Gastroesophageal sphincter (tissue), 4 donors: ENCODE results near the gene ZNF521. TPM values are rescaled to one million over a fixed set of nuclear protein-coding genes. Genes with fewer than 3 reads are reported as not detected.

Source experiments
- ATAC-seq: fragments of 150-250 bp; one replicate; pipeline ENCODE4 v1.9.1; 2016; ENCODE audit warnings: mild to moderate bottlenecking, moderate library complexity
- H3K27ac ChIP-seq, 4 donors: fragments of 200-600 bp; sonication (generic) in 3 of 4; 1 replicate in 3 of 4; 2 replicates in 1 of 4; pipeline ENCODE4 v1.5.1; 2016 to 2019
- H3K27me3 ChIP-seq: fragments of 200-600 bp; sonication (generic); one replicate; pipeline ENCODE4 v1.5.1; 2019
- H3K36me3 ChIP-seq, 2 donors: fragments of 200-600 bp; sonication (generic); one replicate each; pipeline ENCODE4 v1.5.1; 2019; ENCODE audit warnings: control low read depth in 1 of 2
- H3K4me1 ChIP-seq, 3 donors: fragments of 200-600 bp; sonication (generic); 1 replicate in 2 of 3; 2 replicates in 1 of 3; pipeline ENCODE4 v1.5.1; 2016 to 2019; ENCODE audit warnings: control low read depth in 2 of 3
- H3K4me3 ChIP-seq, 2 donors: fragments of 200-600 bp; sonication (generic); one replicate each; pipeline ENCODE4 v1.5.1; 2019; ENCODE audit warnings: mild to moderate bottlenecking in 1 of 2, moderate library complexity in 1 of 2
- H3K9me3 ChIP-seq, 3 donors: fragments of 200-600 bp; sonication (generic); one replicate each; pipeline ENCODE4 v1.5.1; 2017 to 2019; ENCODE audit warnings: control low read depth in 2 of 3
- CTCF ChIP-seq, 4 experiments: fragments of 200-600 bp in 2 of 4; fragments of 450-650 bp in 2 of 4; sonication (generic) in 1 of 4; IDR thresholded peaks; one replicate each; pipeline ENCODE4 v1.5.1; 2017 to 2019; ENCODE audit warnings: antibody characterized with exemption in 4 of 4, mild to moderate bottlenecking in 2 of 4, moderate library complexity in 2 of 4
- EP300 ChIP-seq: sonication (generic); formaldehyde crosslinking; IDR thresholded peaks from one replicate; pipeline ENCODE4 v1.6.1; 2017; ENCODE audit warnings: antibody characterized with exemption, mild to moderate bottlenecking
- POLR2A ChIP-seq, 2 donors: fragments of 450-650 bp; IDR thresholded peaks; one replicate each; pipeline ENCODE4 v1.6.1; 2017; ENCODE audit warnings: antibody characterized with exemption in 2 of 2, mild to moderate bottlenecking in 2 of 2, moderate library complexity in 1 of 2
- POLR2AphosphoS5 ChIP-seq: sonication (generic); formaldehyde crosslinking; IDR thresholded peaks from one replicate; pipeline ENCODE4 v1.6.1; 2017; ENCODE audit warnings: antibody characterized with exemption
- WGBS, 2 donors: methylation state at CpG; one replicate each; pipeline ENCODE4 v1.1.5; 2018; ENCODE audit warnings: low coverage in 1 of 2; 5-methylcytosine and 5-hydroxymethylcytosine counted together
- total RNA-seq, 4 donors: library from RNA; depleted of rRNA; stranded (reverse); fragments of >200 nt; gene quantifications; one replicate each; pipeline ENCODE4 v1.1.0, GENCODE V29; 2016

ZNF521 gene
- total RNA-seq, 4 donors from 2014 or later = 9.9 to 29.3 (median 13.4) TPM

GRCh38 chr18:25170402-25170801 is 181.6 kb downstream of the ZNF521 start:
- no peaks in the 10 kb centered on the region for H3K36me3 ChIP-seq
- TF ChIP-seq EP300 (no peak), CTCF (IDR thresholded peaks at IDR 0.05) (no peak), POLR2A (IDR thresholded peaks at IDR 0.05) (no peak), POLR2AphosphoS5 (no peak)
- H3K27me3 ChIP-seq = no peaks in the 10 kb centered on the region
- no peaks in the 10 kb centered on the region for H3K9me3 ChIP-seq
- no peak for ATAC-seq
- no peak overlapping the region for H3K27ac ChIP-seq
- H3K4me3 ChIP-seq = no peak overlapping the region
- WGBS, 2 donors = 90 to 92% methylated on average over 4 of the region's 4 CpGs
- peaks cover 0 to 6% (median 0%) of the 10 kb centered on the region in 3 donors for H3K4me1 ChIP-seq

GRCh38 chr18:25169701-25170100 is 182.3 kb downstream of the ZNF521 start:
- no peaks in the 10 kb centered on the region for H3K9me3 ChIP-seq
- no peak for ATAC-seq
- 38 to 69% methylated on average over 1 of the region's 1 CpG for whole genome bisulfite sequencing, 2 donors

GRCh38 chr18:25167612-25168410 is 184.2 kb downstream of the ZNF521 start:
- Histone ChIP-seq H3K9me3 (no peaks in the 10 kb centered on the region), H3K27me3 (no peaks in the 10 kb centered on the region), H3K27ac (no peak overlapping the region), H3K36me3 (no peaks in the 10 kb centered on the region), H3K4me3 (no peak overlapping the region), H3K4me1 (peaks cover 0 to 17% (median 4%) of the 10 kb centered on the region in 3 donors)
- TF ChIP-seq POLR2AphosphoS5 = no peak
- TF ChIP-seq EP300 = no peak
- no peak for TF ChIP-seq POLR2A (IDR thresholded peaks at IDR 0.05)
- no peak for TF ChIP-seq CTCF (IDR thresholded peaks at IDR 0.05)
- no peak for ATAC-seq
- WGBS, 2 donors = 74 to 87% methylated on average over 7 to 10 of the region's 11 CpGs

More at GRCh38 chr18:25169701-25170100, 182.3 kb downstream of the ZNF521 start:
- no peak overlapping the region for H3K4me3 ChIP-seq
- no peak for TF ChIP-seq EP300
- no peak for TF ChIP-seq POLR2A (IDR thresholded peaks at IDR 0.05)
- TF ChIP-seq POLR2AphosphoS5 = no peak
- TF ChIP-seq CTCF (IDR thresholded peaks at IDR 0.05) = no peak
- H3K4me1 ChIP-seq = peaks cover 0 to 8% (median 0%) of the 10 kb centered on the region in 3 donors
- H3K27ac ChIP-seq = no peak overlapping the region
- no peaks in the 10 kb centered on the region for H3K27me3 ChIP-seq
- H3K36me3 ChIP-seq = no peaks in the 10 kb centered on the region

GRCh38 chr18:25166113-25166512 is 185.9 kb downstream of the ZNF521 start:
- Histone ChIP-seq H3K27ac (no peak overlapping the region), H3K4me1 (peaks cover 0 to 17% (median 4%) of the 10 kb centered on the region in 3 donors), H3K4me3 (no peak overlapping the region), H3K27me3 (no peaks in the 10 kb centered on the region), H3K36me3 (no peaks in the 10 kb centered on the region), H3K9me3 (no peaks in the 10 kb centered on the region)
- TF ChIP-seq CTCF (IDR thresholded peaks at IDR 0.05) (no peak), POLR2A (IDR thresholded peaks at IDR 0.05) (no peak), EP300 (no peak), POLR2AphosphoS5 (no peak)
- 67 to 68% methylated on average over 1 of the region's 1 CpG for WGBS, 2 donors
- ATAC-seq = no peak
